Measurements from ENCODE around the gene GNAI3.
A peak's percentile ranks its signal among the peaks of the same experiment; 100 is the strongest.

Gene GNAI3

DNA sequence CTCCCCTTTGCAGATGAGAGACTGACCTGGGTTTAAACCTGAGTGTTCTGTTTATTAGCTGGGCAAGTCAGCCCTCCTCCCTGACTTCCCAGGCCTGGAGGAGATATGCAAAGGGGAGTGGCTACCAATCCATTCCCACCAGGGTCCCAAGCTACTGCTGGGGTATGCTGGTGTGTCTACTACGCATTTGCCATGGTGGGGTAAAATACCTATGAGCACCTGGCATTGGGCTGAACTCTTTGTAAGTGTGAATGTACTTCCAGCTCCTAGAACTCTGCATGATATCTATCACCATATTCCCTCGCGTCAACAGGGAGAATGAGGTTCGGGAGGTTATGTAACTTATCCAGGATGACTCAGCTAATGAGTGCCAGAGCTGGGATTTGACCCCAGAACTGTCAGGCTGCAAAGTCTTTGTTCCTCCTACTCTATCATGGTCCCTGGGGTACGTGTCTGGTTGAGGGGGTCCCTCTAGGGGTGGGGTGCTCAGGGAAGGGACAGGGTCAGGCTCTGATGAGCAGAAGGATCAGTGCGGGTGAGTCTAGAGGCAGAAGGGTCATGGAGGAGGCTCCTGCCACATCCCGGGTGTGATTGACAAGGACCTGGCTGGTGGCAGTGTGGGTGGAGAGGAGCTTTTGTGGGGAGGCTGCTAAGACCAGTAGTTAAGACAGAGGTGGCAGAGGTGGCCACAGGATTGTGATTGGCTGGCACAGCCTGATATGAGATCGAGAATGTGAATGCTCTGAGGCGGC lies 88.0 kb downstream of the GNAI3 start:
- no peak for DNase-seq (ENCODE audit: extremely low read depth, low read depth)
- no peak overlapping the region for H3K4me3 ChIP-seq (replicated peaks; ENCODE audit: low read depth, low read length)
- TF ChIP-seq, protein P1, sequence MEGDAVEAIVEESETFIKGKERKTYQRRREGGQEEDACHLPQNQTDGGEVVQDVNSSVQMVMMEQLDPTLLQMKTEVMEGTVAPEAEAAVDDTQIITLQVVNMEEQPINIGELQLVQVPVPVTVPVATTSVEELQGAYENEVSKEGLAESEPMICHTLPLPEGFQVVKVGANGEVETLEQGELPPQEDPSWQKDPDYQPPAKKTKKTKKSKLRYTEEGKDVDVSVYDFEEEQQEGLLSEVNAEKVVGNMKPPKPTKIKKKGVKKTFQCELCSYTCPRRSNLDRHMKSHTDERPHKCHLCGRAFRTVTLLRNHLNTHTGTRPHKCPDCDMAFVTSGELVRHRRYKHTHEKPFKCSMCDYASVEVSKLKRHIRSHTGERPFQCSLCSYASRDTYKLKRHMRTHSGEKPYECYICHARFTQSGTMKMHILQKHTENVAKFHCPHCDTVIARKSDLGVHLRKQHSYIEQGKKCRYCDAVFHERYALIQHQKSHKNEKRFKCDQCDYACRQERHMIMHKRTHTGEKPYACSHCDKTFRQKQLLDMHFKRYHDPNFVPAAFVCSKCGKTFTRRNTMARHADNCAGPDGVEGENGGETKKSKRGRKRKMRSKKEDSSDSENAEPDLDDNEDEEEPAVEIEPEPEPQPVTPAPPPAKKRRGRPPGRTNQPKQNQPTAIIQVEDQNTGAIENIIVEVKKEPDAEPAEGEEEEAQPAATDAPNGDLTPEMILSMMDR (IDR thresholded peaks at IDR 0.05; ENCODE audit: low read depth, low read length, missing control alignments), result no peak

DNA sequence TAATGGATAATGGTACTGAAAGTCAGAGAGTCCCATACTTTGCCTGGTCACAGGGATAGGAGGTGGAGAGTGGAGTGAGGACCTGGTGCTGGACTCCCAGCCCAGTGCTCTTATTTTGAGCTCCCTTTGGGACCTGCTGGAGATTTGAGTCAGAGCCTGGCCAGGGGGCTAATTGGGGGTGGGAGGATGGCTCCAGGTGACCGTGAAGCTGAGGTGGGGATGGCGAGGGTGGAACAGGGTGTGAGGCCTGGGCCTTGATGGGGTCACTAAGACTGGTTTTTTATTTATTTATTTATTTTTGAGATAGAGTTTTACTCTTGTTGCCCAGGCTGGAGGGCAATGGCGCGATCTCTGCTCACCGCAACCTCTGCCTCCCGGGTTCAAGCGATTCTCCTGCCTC lies 89.0 kb downstream of the GNAI3 start:
- DNase-seq (ENCODE audit: extremely low read depth, low read depth), result no peak
- TF ChIP-seq, protein P1 (IDR thresholded peaks at IDR 0.05; ENCODE audit: low read depth, low read length, missing control alignments), result no peak
- H3K4me3 ChIP-seq (replicated peaks; ENCODE audit: low read depth, low read length), result no peak overlapping the region

DNA sequence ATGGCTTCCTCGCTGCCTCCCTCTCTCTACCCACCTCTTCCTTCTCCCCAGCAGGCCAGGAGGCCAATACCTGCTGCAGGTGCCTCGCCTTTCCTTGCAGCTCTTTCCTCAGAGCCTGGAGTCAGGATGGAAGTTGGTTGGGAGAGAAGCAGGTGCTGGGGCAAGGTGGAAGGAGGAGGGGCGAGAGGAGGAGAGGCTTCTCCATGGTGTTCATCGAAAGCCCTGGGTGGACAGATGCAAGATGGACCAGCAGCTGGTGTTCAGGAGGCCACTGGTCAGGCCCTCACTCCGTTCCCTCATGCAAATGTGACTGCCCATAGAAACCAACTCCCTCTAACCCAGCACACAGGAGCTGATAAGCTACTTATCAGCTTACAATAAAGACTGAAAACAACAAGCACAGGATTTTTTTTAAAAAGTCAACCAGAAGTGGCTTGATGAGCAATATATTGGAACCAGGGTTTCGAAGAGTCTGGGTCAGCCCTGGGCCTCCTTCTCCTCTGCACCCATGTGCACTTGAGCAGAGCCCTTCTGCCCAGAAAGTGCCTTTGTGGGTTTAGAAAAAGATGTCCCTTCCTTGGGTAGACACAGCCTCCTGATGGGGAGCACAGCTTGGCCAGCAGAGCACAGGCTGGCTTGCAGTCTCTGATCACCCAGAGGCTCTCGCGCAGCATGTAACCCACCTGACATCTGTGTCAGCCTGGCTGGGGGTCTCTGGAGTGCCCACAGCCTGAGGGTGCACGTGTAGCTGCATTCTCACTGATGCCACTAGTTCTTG lies 90.8 kb downstream of the GNAI3 start:
- no peak for DNase-seq (ENCODE audit: extremely low read depth, low read depth)
- no peak overlapping the region for H3K4me3 ChIP-seq (replicated peaks; ENCODE audit: low read depth, low read length)
- TF ChIP-seq, protein P1 (IDR thresholded peaks at IDR 0.05; ENCODE audit: low read depth, low read length, missing control alignments), result no peak

DNA sequence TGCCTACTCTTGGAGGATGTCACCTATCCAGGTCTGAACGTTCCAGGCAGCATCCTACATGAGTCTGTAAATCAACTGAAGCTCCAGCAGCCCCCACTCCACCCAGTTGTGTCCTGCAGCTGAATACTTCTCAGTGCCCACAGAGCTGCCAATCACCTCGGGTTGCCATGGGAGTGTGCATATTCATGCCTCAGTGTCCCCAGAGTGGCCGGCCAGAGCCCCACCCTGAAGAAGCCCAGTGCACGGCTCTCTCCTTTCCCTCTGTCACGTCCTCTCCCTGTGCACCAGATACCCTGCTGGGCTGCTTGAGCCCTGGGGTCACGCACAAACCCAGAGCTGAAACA lies 91.4 kb downstream of the GNAI3 start:
- TF ChIP-seq, protein P1 (IDR thresholded peaks at IDR 0.05; ENCODE audit: low read depth, low read length, missing control alignments), result no peak
- DNase-seq (ENCODE audit: extremely low read depth, low read depth), result no peak
- H3K4me3 ChIP-seq (replicated peaks; ENCODE audit: low read depth, low read length), result no peak overlapping the region

DNA sequence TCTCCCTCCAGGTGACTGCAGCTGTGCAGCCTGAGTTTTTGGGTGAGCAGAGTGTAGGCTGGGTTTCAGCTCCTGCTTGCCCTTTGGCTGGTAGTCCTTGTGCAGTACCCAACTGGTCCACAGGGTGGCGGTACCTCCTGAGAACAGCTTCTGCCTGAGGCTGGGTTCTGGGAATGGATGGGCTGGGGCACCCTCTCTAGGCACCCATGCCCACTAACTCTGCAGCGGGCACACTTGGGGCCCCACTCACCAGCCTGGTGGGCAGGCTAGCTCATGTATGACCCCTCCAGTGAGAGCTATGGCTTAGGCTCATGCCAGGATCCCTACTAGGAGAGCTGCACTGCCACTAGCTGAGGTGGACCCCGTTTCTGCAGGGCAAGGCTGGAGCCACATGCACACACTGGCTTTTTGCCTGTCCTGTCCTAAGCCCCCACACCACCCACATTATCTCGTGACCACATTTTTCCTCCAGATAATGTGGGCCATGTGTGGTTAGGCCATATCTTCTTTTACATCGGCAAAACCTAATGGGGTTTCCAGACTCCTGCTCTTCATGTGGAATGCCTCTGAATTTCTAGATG lies 92.0 kb downstream of the GNAI3 start:
- no peak for DNase-seq (ENCODE audit: extremely low read depth, low read depth)
- TF ChIP-seq, protein P1 (IDR thresholded peaks at IDR 0.05; ENCODE audit: low read depth, low read length, missing control alignments), result peak; percentile 95
- H3K4me3 ChIP-seq (replicated peaks; ENCODE audit: low read depth, low read length), result no peak overlapping the region

DNA sequence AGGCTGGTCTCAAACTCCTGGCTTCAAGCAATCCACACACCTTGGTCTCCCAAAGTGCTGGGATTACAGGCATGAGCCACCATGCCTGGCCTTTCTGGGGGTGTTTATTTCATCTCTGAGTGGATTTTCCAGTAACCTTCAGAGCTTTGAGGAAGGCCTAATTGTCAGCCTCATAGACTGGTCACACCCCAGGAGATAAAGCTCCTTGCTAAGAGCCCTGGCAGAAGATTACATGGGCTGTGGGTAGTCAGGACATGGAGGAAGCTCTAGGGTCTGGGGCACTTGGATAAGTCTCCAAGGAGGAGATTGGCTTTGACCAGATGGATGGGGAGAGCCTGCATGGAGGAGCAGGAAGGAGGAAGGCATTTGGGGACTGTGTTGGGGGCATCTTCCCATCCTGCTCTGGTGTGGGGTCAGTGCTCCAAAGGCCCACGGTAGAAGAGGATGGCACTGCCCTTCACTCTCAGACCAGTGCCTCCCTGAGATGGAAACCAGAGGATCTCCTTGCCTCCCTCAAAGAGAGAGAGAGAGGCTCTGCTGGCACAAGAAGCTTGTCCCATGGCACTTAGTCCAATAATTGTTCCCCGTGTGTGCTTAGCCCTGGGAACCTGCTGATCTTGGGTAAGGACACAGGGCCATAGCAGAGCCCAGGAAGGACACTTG lies 92.8 kb downstream of the GNAI3 start:
- TF ChIP-seq, protein P1 (IDR thresholded peaks at IDR 0.05; ENCODE audit: low read depth, low read length, missing control alignments), result no peak
- no peak for DNase-seq (ENCODE audit: extremely low read depth, low read depth)
- no peak overlapping the region for H3K4me3 ChIP-seq (replicated peaks; ENCODE audit: low read depth, low read length)

All from HFF-Myc (cell line).